Measurements from ENCODE around the gene CAMKMT.

Gene CAMKMT

GRCh38 chr2:44320832-44321231, 40.9 kb upstream of the CAMKMT start:
- Histone ChIP-seq H3K79me2 (ENCODE audit: low read length) (no peaks in the 10 kb centered on the region), H3K9me3 (replicated peaks; ENCODE audit: insufficient read depth, low read length) (no peaks in the 10 kb centered on the region), H3K4me2 (ENCODE audit: low read depth, low read length) (no peak overlapping the region), H3K27me3 (replicated peaks; ENCODE audit: insufficient read depth, low read length) (no peaks in the 10 kb centered on the region), H3K4me1 (ENCODE audit: low read length) (no peaks in the 10 kb centered on the region), H3K4me3 (ENCODE audit: low read length) (no peak overlapping the region), H3K9me2 (replicated peaks; ENCODE audit: insufficient read depth, low read length) (no peaks in the 10 kb centered on the region), H3K27ac (ENCODE audit: low read length) (no peak overlapping the region), H3F3A (ENCODE audit: insufficient read depth, low read length) (no peaks in the 10 kb centered on the region), H2AFZ (ENCODE audit: low read length) (no peak overlapping the region), H3K9ac (ENCODE audit: low read length) (no peak overlapping the region), H4K20me1 (ENCODE audit: insufficient read depth, low read length) (no peaks in the 10 kb centered on the region), H3K36me3 (replicated peaks; ENCODE audit: insufficient read depth, low read length) (no peaks in the 10 kb centered on the region; the same call in 1 of the 2 replicates)
- no peak for DNase-seq
- TF ChIP-seq EZH2 (optimal IDR thresholded peaks at IDR 0.05; ENCODE audit: low read depth, low read length) (no peak), CTCF (IDR thresholded peaks at IDR 0.05; ENCODE audit: low read length) (no peak), EZH2phosphoT487 (IDR thresholded peaks at IDR 0.05; ENCODE audit: low read length) (no peak)

- Histone ChIP-seq H3K27me3 (replicated peaks; ENCODE audit: insufficient read depth, low read length) (no peaks in the 10 kb centered on the region), H2AFZ (ENCODE audit: low read length) (no peak overlapping the region), H3K4me1 (ENCODE audit: low read length) (no peaks in the 10 kb centered on the region), H4K20me1 (ENCODE audit: insufficient read depth, low read length) (no peaks in the 10 kb centered on the region), H3K4me3 (ENCODE audit: low read length) (no peak overlapping the region), H3K79me2 (ENCODE audit: low read length) (no peaks in the 10 kb centered on the region), H3K27ac (ENCODE audit: low read length) (no peak overlapping the region), H3K4me2 (ENCODE audit: low read depth, low read length) (no peak overlapping the region), H3K36me3 (replicated peaks; ENCODE audit: insufficient read depth, low read length) (no peaks in the 10 kb centered on the region; the same call in 1 of the 2 replicates), H3F3A (ENCODE audit: insufficient read depth, low read length) (no peaks in the 10 kb centered on the region), H3K9ac (ENCODE audit: low read length) (no peak overlapping the region), H3K9me2 (replicated peaks; ENCODE audit: insufficient read depth, low read length) (no peaks in the 10 kb centered on the region), H3K9me3 (replicated peaks; ENCODE audit: insufficient read depth, low read length) (no peaks in the 10 kb centered on the region)
- no peak for DNase-seq
- no peak for TF ChIP-seq EZH2 (optimal IDR thresholded peaks at IDR 0.05; ENCODE audit: low read depth, low read length)
- no peak for TF ChIP-seq EZH2phosphoT487 (IDR thresholded peaks at IDR 0.05; ENCODE audit: low read length)
- TF ChIP-seq CTCF (IDR thresholded peaks at IDR 0.05; ENCODE audit: low read length), result no peak
Observed at GRCh38 chr2:44321360-44321759, 40.4 kb upstream of the CAMKMT start.

GRCh38 chr2:44324971-44325426, 36.7 kb upstream of the CAMKMT start:
- no peaks in the 10 kb centered on the region for H3K27me3 ChIP-seq (replicated peaks; ENCODE audit: insufficient read depth, low read length)
- H4K20me1 ChIP-seq (ENCODE audit: insufficient read depth, low read length), result no peaks in the 10 kb centered on the region
- peaks cover 2% of the 10 kb centered on the region for H3K36me3 ChIP-seq (replicated peaks; ENCODE audit: insufficient read depth, low read length)
- H2AFZ ChIP-seq (ENCODE audit: low read length), result no peak overlapping the region
- no peak overlapping the region for H3K4me3 ChIP-seq (ENCODE audit: low read length)
- H3K79me2 ChIP-seq (ENCODE audit: low read length), result no peaks in the 10 kb centered on the region
- H3K9me3 ChIP-seq (replicated peaks; ENCODE audit: insufficient read depth, low read length), result no peaks in the 10 kb centered on the region
- no peak overlapping the region for H3K27ac ChIP-seq (ENCODE audit: low read length)
- H3K4me1 ChIP-seq (ENCODE audit: low read length), result peaks cover 5% of the 10 kb centered on the region; the same call in 1 of the 2 replicates
- no peak overlapping the region for H3K9ac ChIP-seq (ENCODE audit: low read length)
- no peaks in the 10 kb centered on the region for H3K9me2 ChIP-seq (replicated peaks; ENCODE audit: insufficient read depth, low read length)
- no peak for TF ChIP-seq CTCF (IDR thresholded peaks at IDR 0.05; ENCODE audit: low read length)
- no peak for TF ChIP-seq EZH2 (optimal IDR thresholded peaks at IDR 0.05; ENCODE audit: low read depth, low read length)
- no peak for TF ChIP-seq EZH2phosphoT487 (IDR thresholded peaks at IDR 0.05; ENCODE audit: low read length)
- H3K4me2 ChIP-seq (ENCODE audit: low read depth, low read length), result no peak overlapping the region
- no peak for DNase-seq
- H3F3A ChIP-seq (ENCODE audit: insufficient read depth, low read length), result 0 out of 2 replicates have a peak, but pooled peaks cover 6% of the 10 kb centered on the region
